CD4-positive, CD25-positive, alpha-beta regulatory T cell (primary cell): ENCODE measurements around the gene ZNF341. TPM values are rescaled to one million over a fixed set of nuclear protein-coding genes. Genes with fewer than 3 reads are reported as not detected.

Experiments used
- ATAC-seq, 2 donors: fragments of 150-1000 bp; cut with Tn5 transposase; one replicate each; pipeline ENCODE4 v1.10.0; 2021; ENCODE audit warnings: low read depth in 2 of 2, moderate number of reproducible peaks in 2 of 2, moderate library complexity in 1 of 2
- DNase-seq, 3 donors: peaks; one replicate each; pipeline versions ENCODE4 v3.0.0 to v3.0.0-alpha.2; 2012 to 2022; ENCODE audit warnings: mixed read lengths in 1 of 3
- H3K27ac ChIP-seq: one replicate; pipeline ENCODE4 v1.7.0; 2013; ENCODE audit warnings: mild to moderate bottlenecking, low read length; ENCODE audit not compliant: insufficient read depth, poor library complexity, severe bottlenecking
- H3K27me3 ChIP-seq: one replicate; pipeline ENCODE4 v1.7.0; 2013; ENCODE audit warnings: low read length; ENCODE audit not compliant: control insufficient read depth, insufficient read depth
- H3K36me3 ChIP-seq: one replicate; pipeline ENCODE4 v1.7.0; 2013; ENCODE audit warnings: mild to moderate bottlenecking, low read length, moderate library complexity; ENCODE audit not compliant: control insufficient read depth, insufficient read depth
- H3K4me1 ChIP-seq: 2 replicates; pipeline ENCODE4 v1.7.0; 2013; ENCODE audit warnings: mild to moderate bottlenecking, low read length; ENCODE audit not compliant: insufficient read depth, control insufficient read depth, poor library complexity, severe bottlenecking
- H3K4me3 ChIP-seq: one replicate; pipeline ENCODE4 v1.7.0; 2013; ENCODE audit warnings: low read depth, mild to moderate bottlenecking, low read length, moderate library complexity
- H3K9me3 ChIP-seq, 2 experiments: 1 replicate in 1 of 2; 2 replicates in 1 of 2; pipeline ENCODE4 v1.7.0; 2013; ENCODE audit warnings: low read length in 2 of 2, mild to moderate bottlenecking in 1 of 2, moderate library complexity in 1 of 2; ENCODE audit not compliant: control insufficient read depth in 2 of 2
- H3K27ac Mint-ChIP-seq, 3 donors: one replicate each; pipeline ENCODE4 v1.8.0; 2020 to 2022; ENCODE audit warnings: mild to moderate bottlenecking in 3 of 3, mixed read lengths in 3 of 3, moderate library complexity in 2 of 3
- H3K27me3 Mint-ChIP-seq: one replicate; pipeline ENCODE4 v1.8.0; 2022; ENCODE audit warnings: mild to moderate bottlenecking, mixed read lengths
- H3K36me3 Mint-ChIP-seq: one replicate; pipeline ENCODE4 v1.8.0; 2020; ENCODE audit warnings: mixed read lengths
- H3K4me1 Mint-ChIP-seq, 4 donors: one replicate each; pipeline ENCODE4 v1.8.0; 2020 to 2022; ENCODE audit warnings: mixed read lengths in 4 of 4, mild to moderate bottlenecking in 1 of 4
- H3K4me3 Mint-ChIP-seq, 4 donors: one replicate each; pipeline ENCODE4 v1.8.0; 2020 to 2022; ENCODE audit warnings: mild to moderate bottlenecking in 4 of 4, mixed read lengths in 4 of 4, moderate library complexity in 3 of 4
- H3K9me3 Mint-ChIP-seq, 7 donors: one replicate each; pipeline ENCODE4 v1.8.0; 2020 to 2022; ENCODE audit warnings: mixed read lengths in 7 of 7, mild to moderate bottlenecking in 3 of 7, moderate library complexity in 2 of 7
- polyA plus RNA-seq, 4 donors: library from polyadenylated mRNA; unstranded; fragments of 300-500 nt; fragmentation: Illumina TruSeq; gene quantifications; one replicate each; pipeline ENCODE4 v1.2.3, GENCODE V29; 2021
- total RNA-seq: library from RNA; stranded (reverse); gene quantifications from one replicate; pipeline ENCODE4 v1.2.3, GENCODE V29; 2022

ZNF341 gene
- total and polyA plus RNA-seq, 5 donors from 2014 or later: 0.89 to 4.6 (median 1.3) TPM

DNA sequence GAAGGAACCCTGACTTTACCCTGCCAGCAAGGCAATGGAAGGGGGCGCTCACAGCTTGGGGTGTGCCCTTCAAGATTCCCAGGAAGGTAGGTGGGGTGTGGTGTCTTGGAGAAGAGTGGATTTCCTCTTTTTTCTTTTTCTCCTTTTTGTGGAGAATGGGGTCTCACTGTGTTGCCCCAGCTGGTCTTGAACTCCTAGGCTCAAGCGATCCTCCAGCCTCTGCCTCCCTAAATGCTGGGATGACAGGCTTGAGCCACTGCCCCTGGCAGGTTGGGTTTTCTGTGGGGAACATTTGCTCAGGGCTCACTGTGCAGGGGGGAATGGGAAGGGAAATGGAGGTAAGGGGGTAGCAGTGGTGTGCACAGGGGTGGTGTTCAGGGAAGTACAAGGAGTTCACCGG, 4.0 kb upstream of the ZNF341 start:
- Mint-ChIP-seq H3K4me3 (peak overlapping the region in 1 of 4 donors; percentile 73), H3K4me1 (peaks cover 0 to 14% (median 4%) of the 10 kb centered on the region in 4 donors), H3K36me3 (no peaks in the 10 kb centered on the region), H3K9me3 (peaks cover 0 to 2% (median 0%) of the 10 kb centered on the region in 7 donors), H3K27ac (peak overlapping the region in 1 of 3 donors; percentile 20), H3K27me3 (peaks cover 5% of the 10 kb centered on the region)
- no peaks in the 10 kb centered on the region for H3K36me3 ChIP-seq
- H3K4me1 ChIP-seq: peaks cover 11% of the 10 kb centered on the region
- no peak overlapping the region for H3K27ac ChIP-seq
- ATAC-seq (no peak), DNase-seq (no peak)
- H3K4me3 ChIP-seq: no peak overlapping the region
- H3K9me3 ChIP-seq: no peaks in the 10 kb centered on the region
- no peaks in the 10 kb centered on the region for H3K27me3 ChIP-seq

DNA sequence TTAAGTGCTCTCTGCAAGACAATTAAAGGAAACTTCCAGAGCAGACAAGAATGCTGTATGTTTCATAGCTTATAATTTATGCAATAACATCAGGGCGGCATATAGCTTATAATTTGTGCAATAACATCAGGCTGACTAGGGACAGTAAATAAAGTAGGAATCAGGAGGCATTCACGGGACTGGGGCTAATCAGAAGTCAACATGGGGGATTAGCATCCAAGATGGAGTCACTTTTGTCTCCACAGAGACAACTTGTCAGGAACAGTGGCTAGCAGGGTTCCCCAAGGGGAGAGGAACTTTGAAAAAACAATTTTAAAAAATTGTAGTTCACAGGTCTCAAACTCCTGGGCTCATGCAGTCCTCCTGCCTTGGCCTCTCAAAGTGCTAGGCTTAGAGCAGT, 3.3 kb upstream of the ZNF341 start:
- Histone ChIP-seq H3K9me3 (no peaks in the 10 kb centered on the region), H3K4me3 (no peak overlapping the region), H3K27me3 (no peaks in the 10 kb centered on the region), H3K4me1 (peaks cover 12% of the 10 kb centered on the region), H3K27ac (no peak overlapping the region), H3K36me3 (no peaks in the 10 kb centered on the region)
- H3K9me3 Mint-ChIP-seq: peaks cover 0 to 2% (median 0%) of the 10 kb centered on the region in 7 donors
- H3K4me3 Mint-ChIP-seq: peak overlapping the region in 2 of 4 donors; percentile 73 to 84
- DNase-seq (no peak), ATAC-seq (no peak)
- H3K4me1 Mint-ChIP-seq: peaks cover under 1 to 20% (median 6%) of the 10 kb centered on the region in 4 donors
- peak overlapping the region in 1 of 3 donors; percentile 20 for H3K27ac Mint-ChIP-seq
- H3K27me3 Mint-ChIP-seq: peaks cover 5% of the 10 kb centered on the region
- H3K36me3 Mint-ChIP-seq: no peaks in the 10 kb centered on the region

DNA sequence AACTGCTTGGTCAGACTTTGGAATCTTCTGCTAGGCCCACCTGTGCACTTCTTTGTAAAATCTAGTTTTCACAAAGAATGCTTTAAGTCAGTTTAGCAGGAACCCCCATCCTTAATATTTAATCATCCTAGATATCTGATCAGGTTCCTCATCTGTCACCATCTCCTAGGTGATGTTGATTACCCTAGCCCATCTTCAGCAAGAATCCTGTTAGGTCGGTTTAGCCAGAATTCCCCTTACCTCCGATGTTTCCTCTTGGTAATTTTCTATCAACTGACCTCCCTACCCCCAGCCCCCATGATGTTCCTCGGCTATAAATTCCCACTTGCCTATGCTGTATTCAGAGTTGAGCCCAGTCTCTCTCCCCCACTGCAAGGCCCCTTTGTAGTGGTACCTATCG, 2.7 kb upstream of the ZNF341 start:
- ATAC-seq: no peak
- H3K9me3 Mint-ChIP-seq: peaks cover 0 to 6% (median 0%) of the 10 kb centered on the region in 7 donors
- H3K36me3 ChIP-seq: no peaks in the 10 kb centered on the region
- H3K4me3 Mint-ChIP-seq: peak overlapping the region in 1 of 4 donors; percentile 64
- no peaks in the 10 kb centered on the region for H3K27me3 ChIP-seq
- H3K27ac ChIP-seq: no peak overlapping the region
- no peak overlapping the region for H3K27ac Mint-ChIP-seq
- H3K9me3 ChIP-seq: no peaks in the 10 kb centered on the region
- no peak for DNase-seq
- no peak overlapping the region for H3K4me3 ChIP-seq
- no peaks in the 10 kb centered on the region for H3K36me3 Mint-ChIP-seq
- peaks cover 5% of the 10 kb centered on the region for H3K27me3 Mint-ChIP-seq
- peaks cover 13% of the 10 kb centered on the region for H3K4me1 ChIP-seq
- H3K4me1 Mint-ChIP-seq: peaks cover 3 to 27% (median 11%) of the 10 kb centered on the region in 4 donors

DNA sequence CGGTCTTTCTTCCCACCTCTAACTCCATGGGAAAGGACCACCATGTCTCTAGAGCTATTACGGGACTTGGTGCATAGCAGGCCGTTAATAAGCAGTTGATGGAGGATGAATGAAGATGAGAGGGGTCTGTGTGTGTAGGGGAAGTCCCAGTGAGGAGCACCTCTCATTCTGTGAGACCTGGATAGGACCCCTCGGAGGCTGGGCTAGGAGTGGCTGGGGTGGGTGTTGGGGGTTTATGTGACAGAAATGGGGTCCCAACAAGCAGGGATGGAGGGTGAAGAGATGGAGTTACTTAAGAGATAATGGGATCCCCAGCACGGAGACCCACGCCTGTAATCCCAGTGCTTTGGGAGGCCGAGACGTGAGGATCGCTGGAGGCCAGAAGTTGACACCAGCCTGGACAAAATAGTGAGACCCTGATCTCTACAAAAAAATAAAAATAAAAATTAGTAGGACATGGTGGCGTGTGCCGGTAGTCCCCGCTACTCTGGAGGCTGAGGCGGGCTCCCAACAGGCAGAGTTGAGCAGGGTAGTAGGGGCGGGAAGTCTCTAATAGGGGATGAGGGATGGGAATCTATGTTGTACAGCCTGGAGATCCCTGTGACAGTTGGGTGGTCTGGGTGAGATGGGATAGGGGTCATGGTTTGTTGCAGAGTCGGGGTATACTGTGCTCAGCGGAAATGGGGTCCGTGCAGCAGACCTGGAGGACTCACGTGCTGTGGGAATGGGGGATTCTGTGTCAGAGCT, 677 bp upstream of the ZNF341 start:
- Histone ChIP-seq H3K9me3 (peaks cover 0 to 1% of the 10 kb centered on the region in 2 experiments), H3K27ac (peak overlapping the region; percentile 73), H3K36me3 (no peaks in the 10 kb centered on the region), H3K4me1 (peaks cover 16% of the 10 kb centered on the region), H3K4me3 (peak overlapping the region; percentile 51), H3K27me3 (no peaks in the 10 kb centered on the region)
- no peak for DNase-seq
- Mint-ChIP-seq H3K4me3 (peak overlapping the region; percentile 90 to 97 (median 91)), H3K9me3 (peaks cover 0 to 8% (median 0%) of the 10 kb centered on the region in 7 donors), H3K36me3 (peaks cover 3% of the 10 kb centered on the region), H3K27ac (peak overlapping the region; percentile 95 to 99 (median 97)), H3K27me3 (peaks cover 9% of the 10 kb centered on the region), H3K4me1 (peaks cover 3 to 30% (median 13%) of the 10 kb centered on the region in 4 donors)
- no peak for ATAC-seq

DNA sequence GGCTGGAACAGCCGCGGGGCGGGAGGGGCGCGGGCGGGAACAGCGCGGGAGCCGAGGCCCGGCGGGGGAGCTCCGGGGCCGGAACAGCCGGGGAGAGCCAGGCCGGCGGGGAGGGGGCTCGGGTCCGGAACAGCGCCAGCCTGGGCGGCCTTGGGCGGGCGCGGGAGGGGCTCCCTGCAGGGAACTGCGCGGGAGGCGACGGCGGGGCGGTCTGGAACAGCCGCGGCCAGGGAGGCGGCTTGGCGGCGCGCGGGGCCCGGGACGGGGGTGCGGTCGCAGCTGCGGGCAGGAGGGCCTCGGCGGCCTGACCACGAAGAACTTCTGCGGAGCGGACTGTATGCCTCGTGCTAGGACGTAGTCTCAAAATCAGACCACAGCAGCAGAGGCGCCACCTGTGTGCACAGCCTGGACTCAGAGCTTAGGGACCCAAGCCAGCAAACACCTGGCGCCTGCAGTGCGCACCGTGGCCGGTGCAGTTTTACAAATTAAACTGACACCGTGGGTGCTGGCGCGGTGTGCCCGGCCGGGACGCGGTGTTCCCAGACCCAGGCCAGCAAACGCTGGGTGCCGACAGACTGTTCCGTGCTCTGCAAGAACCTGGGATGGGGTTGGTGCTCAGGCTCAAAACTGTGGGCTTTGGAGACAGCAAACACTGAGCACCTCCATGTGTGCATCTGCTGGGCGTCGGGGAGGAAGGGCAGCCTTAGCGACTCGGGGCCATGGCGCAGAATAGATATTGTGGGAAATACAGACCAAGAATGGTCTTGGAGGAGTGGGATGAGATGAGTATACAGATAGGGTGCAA, 572 bp downstream of the ZNF341 start:
- Histone ChIP-seq H3K27ac (peak overlapping the region; percentile 68), H3K4me1 (peaks cover 16% of the 10 kb centered on the region), H3K36me3 (no peaks in the 10 kb centered on the region), H3K9me3 (peaks cover 0 to 12% of the 10 kb centered on the region in 2 experiments), H3K27me3 (no peaks in the 10 kb centered on the region), H3K4me3 (peak overlapping the region; percentile 74)
- H3K27ac Mint-ChIP-seq: peak overlapping the region; percentile 84 to 91 (median 86)
- ATAC-seq: peak; percentile 57 to 70
- peaks cover 3 to 30% (median 13%) of the 10 kb centered on the region in 4 donors for H3K4me1 Mint-ChIP-seq
- peaks cover 8% of the 10 kb centered on the region for H3K36me3 Mint-ChIP-seq
- peak overlapping the region; percentile 92 to 97 (median 94) for H3K4me3 Mint-ChIP-seq
- peak in 2 of 3 donors; percentile 78 to 89 for DNase-seq
- H3K27me3 Mint-ChIP-seq: peaks cover 11% of the 10 kb centered on the region
- H3K9me3 Mint-ChIP-seq: peaks cover 0 to 9% (median 5%) of the 10 kb centered on the region in 7 donors

DNA sequence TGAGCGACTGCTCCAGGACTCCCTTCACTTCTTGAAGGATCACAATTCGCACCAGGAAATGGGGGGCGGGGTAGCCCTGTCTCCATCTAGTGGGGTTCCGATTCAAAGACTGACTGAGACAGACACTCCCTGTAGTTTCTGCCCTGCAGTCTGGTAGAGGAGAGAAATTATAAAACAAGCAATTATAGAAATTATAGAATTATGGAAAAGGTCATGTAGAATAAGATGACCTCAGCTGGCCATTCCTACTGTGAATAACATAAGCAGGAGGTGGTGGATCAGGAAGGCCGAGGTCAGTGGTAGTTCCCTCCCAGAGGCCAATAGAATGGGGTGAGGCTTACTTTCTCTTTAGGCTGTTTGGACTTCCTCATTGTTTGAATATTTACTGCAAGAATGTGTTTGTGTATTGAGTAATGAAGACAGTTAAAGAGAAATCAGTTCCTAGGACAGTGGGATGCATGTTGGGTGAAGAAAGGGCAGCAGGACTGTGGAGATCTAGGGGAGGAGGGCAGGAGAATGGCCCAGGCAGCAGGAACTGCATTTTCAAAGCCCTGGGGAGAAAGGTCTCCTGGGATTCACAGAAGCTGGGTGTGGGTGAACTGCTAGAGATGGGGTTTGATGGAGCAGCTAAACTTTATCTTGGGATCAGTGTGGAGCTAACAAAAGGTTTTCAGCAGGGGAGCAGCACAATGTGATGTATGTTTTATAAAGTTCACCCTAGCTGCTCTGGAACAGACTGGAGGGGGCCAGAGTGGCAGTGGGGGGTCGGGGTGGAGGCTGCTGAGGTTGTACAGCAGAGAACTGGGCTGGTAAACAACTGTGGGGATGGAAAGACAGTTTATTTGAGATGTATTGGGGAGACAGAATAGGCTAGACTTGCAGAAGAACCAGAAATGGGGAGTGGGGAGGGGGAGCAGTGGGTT, 2.1 kb downstream of the ZNF341 start:
- Mint-ChIP-seq H3K4me1 (peaks cover 3 to 30% (median 13%) of the 10 kb centered on the region in 4 donors), H3K27me3 (peaks cover 11% of the 10 kb centered on the region), H3K9me3 (peaks cover 0 to 11% (median 5%) of the 10 kb centered on the region in 7 donors), H3K27ac (peak overlapping the region; percentile 43 to 84 (median 56)), H3K4me3 (peak overlapping the region; percentile 82 to 97 (median 94)), H3K36me3 (peaks cover 12% of the 10 kb centered on the region)
- Histone ChIP-seq H3K27me3 (no peaks in the 10 kb centered on the region), H3K27ac (no peak overlapping the region), H3K36me3 (no peaks in the 10 kb centered on the region), H3K4me1 (peaks cover 16% of the 10 kb centered on the region), H3K4me3 (no peak overlapping the region), H3K9me3 (peaks cover 0 to 15% of the 10 kb centered on the region in 2 experiments)
- DNase-seq (no peak), ATAC-seq (no peak)

DNA sequence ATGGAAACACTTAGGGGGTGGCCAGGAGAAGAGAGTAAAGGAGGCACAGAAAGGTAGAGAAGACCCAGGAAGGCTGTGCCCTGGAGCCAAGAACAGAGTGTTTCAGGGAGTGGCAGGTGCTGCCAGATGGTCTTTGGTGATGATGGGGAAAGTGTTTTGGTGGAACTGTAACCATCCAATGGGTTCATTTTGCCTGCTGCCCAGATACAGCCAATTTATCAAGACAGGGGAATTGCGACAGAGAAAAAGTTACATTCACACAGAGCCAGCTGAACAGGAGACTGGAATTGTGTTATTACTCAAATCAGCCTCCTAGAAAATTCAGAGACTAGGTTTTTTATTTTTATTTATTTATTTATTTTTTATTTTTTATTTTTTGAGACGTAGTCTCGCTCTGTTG, 5.2 kb downstream of the ZNF341 start:
- Histone ChIP-seq H3K4me1 (peaks cover 12% of the 10 kb centered on the region), H3K27ac (no peak overlapping the region), H3K27me3 (no peaks in the 10 kb centered on the region), H3K9me3 (peaks cover 0 to 15% of the 10 kb centered on the region in 2 experiments), H3K4me3 (no peak overlapping the region), H3K36me3 (no peaks in the 10 kb centered on the region)
- peaks cover 6% of the 10 kb centered on the region for H3K27me3 Mint-ChIP-seq
- ATAC-seq (no peak), DNase-seq (no peak)
- no peak overlapping the region for H3K4me3 Mint-ChIP-seq
- no peak overlapping the region for H3K27ac Mint-ChIP-seq
- peaks cover 17% of the 10 kb centered on the region for H3K36me3 Mint-ChIP-seq
- H3K4me1 Mint-ChIP-seq: peaks cover 3 to 21% (median 13%) of the 10 kb centered on the region in 4 donors
- peaks cover 0 to 12% (median 5%) of the 10 kb centered on the region in 7 donors for H3K9me3 Mint-ChIP-seq
